ENCODE results near the gene AADAC. TPM values are rescaled to one million over a fixed set of nuclear protein-coding genes. Genes with fewer than 3 reads are reported as not detected.

Gene AADAC
- polyA plus RNA-seq, 1 of the 3 experiments (the other 2 are of a cell fraction): 1.2 TPM

GRCh38 chr3:151792411-151792810, 21.5 kb upstream of the AADAC start:
- no peak for DNase-seq
- H3K9ac ChIP-seq: no peak overlapping the region; the same call in 1 of the 2 replicates
- peaks cover 0 to 17% of the 10 kb centered on the region in 2 experiments; a peak in 3 of 4 replicates for H3K4me1 ChIP-seq (ENCODE audit: control insufficient read depth in 1 of 2, insufficient read depth in 2 of 2, low read depth in 1 of 2, low read length in 1 of 2)
- H3K4me2 ChIP-seq: no peak overlapping the region; the same call in 1 of the 2 replicates
- H3K36me3 ChIP-seq (replicated peaks in 1 of 2; ENCODE audit: control insufficient read depth in 1 of 2, insufficient read depth in 2 of 2, low read length in 1 of 2): peaks cover 0 to 13% of the 10 kb centered on the region in 2 experiments
- H3K27ac ChIP-seq (ENCODE audit: low read depth in 2 of 2, low read length in 1 of 2): peak overlapping the region in 1 of 2 experiments; percentile 72; a peak in 2 of 4 replicates
- no peak for TF ChIP-seq GATA2 (CRISPR knock-in tag; IDR thresholded peaks at IDR 0.05)
- TF ChIP-seq MEF2A (IDR thresholded peaks at IDR 0.05; ENCODE audit: borderline replicate concordance, low read depth): no peak
- no peak for TF ChIP-seq USF2 (IDR thresholded peaks at IDR 0.05; ENCODE audit: borderline replicate concordance, low read depth, low read length)
- TF ChIP-seq IRF3 (IDR thresholded peaks at IDR 0.05; ENCODE audit: low read depth, low read length): no peak
- no peak for TF ChIP-seq RAD21 (IDR thresholded peaks at IDR 0.05; ENCODE audit: low read length)
- no peak for TF ChIP-seq FOXJ3 (CRISPR knock-in tag; IDR thresholded peaks at IDR 0.05)
- TF ChIP-seq CHD2 (IDR thresholded peaks at IDR 0.05; ENCODE audit: low read length, partially characterized antibody): no peak
- TF ChIP-seq SIN3A (IDR thresholded peaks at IDR 0.05; ENCODE audit: borderline replicate concordance, low read depth, low read length): no peak
- no peak for TF ChIP-seq TAF1 (IDR thresholded peaks at IDR 0.05; ENCODE audit: borderline replicate concordance, low read depth, low read length)
- no peak for TF ChIP-seq MXI1 (IDR thresholded peaks at IDR 0.05; ENCODE audit: low read depth, low read length)
- TF ChIP-seq RFX5 (IDR thresholded peaks at IDR 0.05; ENCODE audit: low read length): no peak
- TF ChIP-seq MAX (IDR thresholded peaks at IDR 0.05; ENCODE audit: low read depth): no peak
- no peak for TF ChIP-seq GABPA (IDR thresholded peaks at IDR 0.05; ENCODE audit: low read depth)
- TF ChIP-seq RXRA (IDR thresholded peaks at IDR 0.05; ENCODE audit: borderline replicate concordance, low read depth): no peak
- TF ChIP-seq, protein P1, sequence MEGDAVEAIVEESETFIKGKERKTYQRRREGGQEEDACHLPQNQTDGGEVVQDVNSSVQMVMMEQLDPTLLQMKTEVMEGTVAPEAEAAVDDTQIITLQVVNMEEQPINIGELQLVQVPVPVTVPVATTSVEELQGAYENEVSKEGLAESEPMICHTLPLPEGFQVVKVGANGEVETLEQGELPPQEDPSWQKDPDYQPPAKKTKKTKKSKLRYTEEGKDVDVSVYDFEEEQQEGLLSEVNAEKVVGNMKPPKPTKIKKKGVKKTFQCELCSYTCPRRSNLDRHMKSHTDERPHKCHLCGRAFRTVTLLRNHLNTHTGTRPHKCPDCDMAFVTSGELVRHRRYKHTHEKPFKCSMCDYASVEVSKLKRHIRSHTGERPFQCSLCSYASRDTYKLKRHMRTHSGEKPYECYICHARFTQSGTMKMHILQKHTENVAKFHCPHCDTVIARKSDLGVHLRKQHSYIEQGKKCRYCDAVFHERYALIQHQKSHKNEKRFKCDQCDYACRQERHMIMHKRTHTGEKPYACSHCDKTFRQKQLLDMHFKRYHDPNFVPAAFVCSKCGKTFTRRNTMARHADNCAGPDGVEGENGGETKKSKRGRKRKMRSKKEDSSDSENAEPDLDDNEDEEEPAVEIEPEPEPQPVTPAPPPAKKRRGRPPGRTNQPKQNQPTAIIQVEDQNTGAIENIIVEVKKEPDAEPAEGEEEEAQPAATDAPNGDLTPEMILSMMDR (IDR thresholded peaks at IDR 0.05): no peak
- TF ChIP-seq, protein P2, sequence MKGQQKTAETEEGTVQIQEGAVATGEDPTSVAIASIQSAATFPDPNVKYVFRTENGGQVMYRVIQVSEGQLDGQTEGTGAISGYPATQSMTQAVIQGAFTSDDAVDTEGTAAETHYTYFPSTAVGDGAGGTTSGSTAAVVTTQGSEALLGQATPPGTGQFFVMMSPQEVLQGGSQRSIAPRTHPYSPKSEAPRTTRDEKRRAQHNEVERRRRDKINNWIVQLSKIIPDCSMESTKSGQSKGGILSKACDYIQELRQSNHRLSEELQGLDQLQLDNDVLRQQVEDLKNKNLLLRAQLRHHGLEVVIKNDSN (IDR thresholded peaks at IDR 0.05; ENCODE audit: borderline replicate concordance, low read depth): no peak
- ChIA-PET CTCF (no interaction called here), POLR2A (no interaction called here)
- H2AFZ ChIP-seq (ENCODE audit: low read depth): no peak overlapping the region
- H3F3A ChIP-seq (replicated peaks; ENCODE audit: insufficient read depth): peaks cover 54% of the 10 kb centered on the region
- peaks cover 40% of the 10 kb centered on the region for H3K79me2 ChIP-seq (ENCODE audit: insufficient read depth)
- no peaks in the 10 kb centered on the region for H3K9me2 ChIP-seq
- H3K4me3 ChIP-seq (ENCODE audit: low read depth in 2 of 2, low read length in 1 of 2): no peak overlapping the region
- H3K27me3 ChIP-seq (ENCODE audit: insufficient read depth): no peaks in the 10 kb centered on the region
- H4K20me1 ChIP-seq (ENCODE audit: insufficient read depth): no peaks in the 10 kb centered on the region
- H3K9me3 ChIP-seq: no peaks in the 10 kb centered on the region; the same call in none of the 2 replicates
- 11% methylated on average over 2 of the region's 2 CpGs for WGBS (ENCODE audit: low lambda C conversion rate)

Measured in SK-N-SH (cell line).